Raji (cell line): ENCODE data around the gene CST4.

ENCODE experiments used
- POLR2A ChIP-seq: IDR thresholded peaks from 2 replicates; pipeline ENCODE4 v1.6.1; 2011; ENCODE audit warnings: low read depth, low read length, control low read depth; ENCODE audit not compliant: insufficient read depth

The CST4 gene

GRCh38 chr20:23659989-23660837, 28.6 kb downstream of the CST4 start:
- no peak for TF ChIP-seq POLR2A

DNA sequence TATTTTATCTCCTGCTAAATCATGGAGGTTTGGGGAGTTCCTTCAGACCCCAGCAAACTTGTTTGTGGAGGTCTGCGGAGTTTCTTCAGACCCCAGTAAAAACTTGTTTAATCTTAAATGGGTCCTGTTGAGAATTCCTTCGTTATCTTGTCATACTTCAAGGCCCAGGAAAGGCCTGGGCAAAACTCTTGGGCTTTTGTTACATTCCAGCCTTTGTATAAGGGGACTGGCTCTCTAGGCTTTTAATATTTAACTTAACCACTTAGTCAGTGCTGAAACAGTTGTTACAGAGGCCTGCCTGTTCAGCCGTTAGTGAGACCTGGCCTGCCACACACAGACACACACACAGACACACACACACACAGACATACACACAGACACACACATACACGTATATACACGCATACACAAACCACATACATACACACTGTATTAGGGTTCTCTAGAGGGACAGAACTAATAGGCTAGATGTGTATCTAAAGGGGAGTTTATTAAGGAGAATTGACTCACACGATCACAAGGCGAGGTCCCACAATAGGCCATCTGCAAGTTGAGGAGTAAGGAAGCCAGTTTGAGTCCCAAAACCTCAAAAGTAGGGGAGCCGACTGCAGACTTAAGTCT, 29.7 kb downstream of the CST4 start:
- TF ChIP-seq POLR2A, result no peak

DNA sequence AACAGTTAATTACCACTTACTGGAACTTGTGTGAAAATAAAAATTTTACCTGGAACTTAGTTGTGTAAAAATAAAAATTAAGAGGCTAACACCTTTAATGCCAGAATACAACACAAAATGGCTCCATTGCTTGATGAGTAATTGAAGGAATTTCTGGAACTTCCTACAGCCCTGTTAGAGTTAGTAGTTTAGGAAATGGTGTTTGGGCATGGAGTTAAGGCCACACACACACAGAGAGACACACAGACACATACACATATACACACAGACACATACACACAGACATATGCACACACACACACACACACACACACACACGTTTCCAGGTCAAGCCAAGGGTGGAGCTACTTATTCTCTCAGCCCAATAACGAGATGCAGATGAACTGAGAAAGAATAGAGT, 30.5 kb downstream of the CST4 start:
- TF ChIP-seq POLR2A, result no peak

- no peak for TF ChIP-seq POLR2A
Observed at GRCh38 chr20:23657202-23657601, 31.6 kb downstream of the CST4 start.

- no peak for TF ChIP-seq POLR2A
Observed at GRCh38 chr20:23656372-23656771, 32.5 kb downstream of the CST4 start.

GRCh38 chr20:23655491-23656211, 33.2 kb downstream of the CST4 start:
- TF ChIP-seq POLR2A, result no peak

DNA sequence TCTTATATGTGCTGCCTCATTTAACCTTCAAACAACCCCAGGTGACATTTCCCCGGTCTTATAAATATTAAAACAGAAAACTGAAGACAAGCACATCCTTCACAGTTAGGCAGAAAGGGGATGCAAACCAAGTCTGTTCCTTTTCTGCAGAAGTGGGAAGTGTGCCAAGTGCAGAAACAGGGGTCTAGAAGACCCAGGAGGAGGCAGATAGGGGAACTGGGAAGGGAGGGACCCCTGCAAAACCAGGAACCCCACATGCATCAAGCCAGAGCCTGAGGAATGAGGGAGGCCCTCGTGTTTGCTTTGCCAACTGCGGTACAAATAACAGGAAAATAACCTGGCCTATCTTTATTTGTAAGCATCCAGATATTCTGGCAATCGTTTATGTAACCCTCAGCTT, 34.1 kb downstream of the CST4 start:
- no peak for TF ChIP-seq POLR2A

DNA sequence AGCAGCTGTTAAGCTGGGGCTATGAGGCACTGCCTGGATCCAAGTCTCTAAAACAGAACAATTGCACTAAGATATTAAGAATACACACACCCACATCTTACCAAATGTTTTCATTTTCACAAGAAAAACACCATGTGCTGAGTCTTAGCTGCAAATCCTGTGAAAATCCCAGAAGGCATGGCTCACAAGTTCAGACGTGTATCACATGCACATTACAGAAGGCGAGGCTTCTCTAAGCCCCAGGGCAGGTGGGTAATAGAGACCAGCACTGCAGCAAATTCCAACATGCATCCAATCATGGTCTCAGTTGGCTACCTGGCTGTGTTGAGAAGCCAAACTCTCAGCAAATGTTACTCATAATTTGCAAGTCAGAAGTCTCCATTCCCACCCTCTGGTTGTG, 34.8 kb downstream of the CST4 start:
- TF ChIP-seq POLR2A, result no peak

DNA sequence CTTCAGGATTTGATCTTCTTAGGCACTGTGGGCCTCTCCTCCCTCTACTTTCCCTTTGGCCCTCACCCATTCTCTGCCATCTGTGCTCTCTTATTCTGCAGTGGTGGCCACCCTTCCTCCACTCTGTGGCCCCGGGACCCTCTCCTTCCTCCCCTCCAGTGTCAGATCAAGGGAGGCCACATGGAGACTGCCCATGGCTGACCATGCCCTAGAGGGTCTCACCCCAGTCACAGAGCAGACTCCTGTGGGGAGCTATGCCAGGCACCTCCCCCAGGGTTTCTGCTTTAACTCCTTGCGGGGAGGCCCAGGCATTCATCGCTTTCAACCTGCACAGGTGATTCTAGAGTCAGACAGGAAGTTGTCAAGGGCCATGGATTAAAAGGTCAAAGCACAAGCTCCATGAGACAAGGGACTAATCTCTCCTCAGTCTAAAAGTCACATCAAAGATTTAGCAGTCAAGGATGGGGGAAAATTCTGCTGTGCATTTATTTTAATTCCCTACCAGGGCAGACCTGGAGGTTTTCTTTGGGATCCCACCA, 35.4 kb downstream of the CST4 start:
- no peak for TF ChIP-seq POLR2A

- TF ChIP-seq POLR2A, result no peak
Observed at GRCh38 chr20:23652926-23653325, 35.9 kb downstream of the CST4 start.

DNA sequence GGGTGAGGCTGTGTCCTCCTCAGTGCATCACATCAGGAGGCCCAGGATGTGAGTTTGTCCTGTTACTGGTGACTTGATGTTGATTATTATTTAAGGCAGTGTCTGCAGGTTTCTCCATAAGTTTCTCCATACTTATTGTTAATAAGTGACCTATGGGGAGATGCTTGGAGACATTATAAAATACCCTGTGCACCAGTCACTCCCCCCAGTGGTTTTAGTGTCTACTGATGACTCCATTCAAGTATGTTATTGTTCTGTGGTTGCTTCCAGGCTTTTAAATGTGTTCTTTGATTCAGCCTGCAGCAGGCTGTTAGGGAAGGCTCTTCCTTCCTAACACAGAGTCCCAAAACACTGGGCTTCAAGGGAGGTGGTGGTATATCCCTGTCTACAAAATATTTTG, 36.5 kb downstream of the CST4 start:
- no peak for TF ChIP-seq POLR2A

DNA sequence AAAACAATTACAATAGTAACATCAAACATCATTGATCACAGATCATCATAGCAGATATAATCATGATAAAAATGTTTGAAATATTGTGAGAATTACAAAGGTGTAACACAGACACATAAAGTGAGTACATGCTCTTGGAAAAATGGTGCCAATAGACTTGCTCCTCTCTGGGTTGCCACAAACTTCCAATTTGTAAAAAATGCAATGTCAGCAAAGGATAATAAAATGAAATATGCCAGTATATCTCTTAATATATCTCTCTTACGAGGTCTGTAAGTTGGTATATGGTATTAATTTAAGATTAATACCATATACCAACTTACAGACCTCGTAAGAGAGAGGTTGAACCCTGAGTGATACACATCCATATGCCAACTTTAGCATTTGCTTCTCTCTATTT, 37.7 kb downstream of the CST4 start:
- no peak for TF ChIP-seq POLR2A

DNA sequence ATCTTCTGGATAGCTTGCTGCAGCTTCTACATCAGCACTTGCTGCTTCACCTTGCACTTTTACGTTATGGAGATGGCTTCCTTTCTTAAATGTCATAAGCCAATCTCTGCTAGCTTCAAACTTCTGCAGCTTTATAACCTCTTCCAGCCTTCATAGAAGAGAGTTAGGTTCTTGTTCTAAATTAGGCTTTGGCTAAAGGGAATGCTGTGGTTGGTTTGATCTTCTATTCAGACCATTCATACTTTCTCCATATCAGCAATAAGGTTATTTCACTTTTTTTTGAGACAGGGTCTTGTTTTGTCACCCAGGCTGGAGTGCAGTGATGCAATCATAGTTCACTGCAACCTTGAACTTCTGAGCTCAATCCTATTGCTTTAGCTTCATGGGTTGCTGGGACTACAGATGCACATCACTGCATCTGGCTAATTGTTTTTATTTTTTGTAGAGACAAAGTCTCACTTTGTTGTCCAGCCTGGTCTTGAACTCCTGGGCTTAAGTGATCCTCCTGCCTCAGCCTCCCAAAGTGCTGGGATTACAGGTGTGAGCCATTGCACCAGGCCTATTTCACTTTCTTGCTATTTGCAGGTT, 38.9 kb downstream of the CST4 start:
- TF ChIP-seq POLR2A, result no peak

DNA sequence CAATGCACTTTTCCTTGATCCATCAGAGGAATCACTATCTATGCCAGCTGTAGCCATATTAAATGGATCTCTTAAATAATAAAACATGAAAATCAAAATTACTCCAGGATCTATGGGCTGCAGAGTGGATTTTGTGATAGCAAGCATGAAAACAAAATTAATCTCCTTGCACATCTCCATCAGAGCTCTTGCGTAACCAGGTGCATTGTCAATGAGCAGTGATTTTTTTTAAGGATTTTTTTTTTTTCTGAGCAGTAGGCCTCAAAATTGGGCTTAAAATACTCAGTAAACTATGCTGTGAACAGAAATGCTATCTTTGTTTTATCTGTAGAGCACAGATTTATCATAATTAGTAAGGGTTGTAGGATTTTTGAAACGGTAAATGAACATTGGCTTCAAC, 39.6 kb downstream of the CST4 start:
- TF ChIP-seq POLR2A, result no peak

DNA sequence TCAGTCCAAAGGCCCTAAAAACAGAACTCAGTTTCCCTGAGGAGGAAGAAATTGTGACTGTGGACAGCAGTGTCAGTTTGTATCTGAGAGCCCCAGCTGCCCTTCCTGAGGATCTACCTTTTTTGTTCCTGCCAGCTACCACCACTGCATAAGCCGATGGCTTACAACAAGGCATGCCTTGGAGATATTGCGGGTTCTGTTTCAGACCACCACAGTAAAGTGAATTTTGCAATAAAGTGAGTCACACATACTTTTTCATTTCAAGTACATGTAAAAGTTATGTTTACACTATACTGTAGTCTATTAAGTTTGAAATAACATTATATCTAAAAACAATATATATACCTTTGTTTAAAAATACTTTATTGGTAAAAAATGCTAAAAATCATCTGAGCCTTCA, 41.5 kb downstream of the CST4 start:
- no peak for TF ChIP-seq POLR2A
